K562 (cell line): ENCODE measurements around the gene DOCK6. TPM values are rescaled to one million over a fixed set of nuclear protein-coding genes. Genes with fewer than 3 reads are reported as not detected.

ENCODE experiments used
- FOXJ2 ChIP-seq: fragments of 200-800 bp; sonication (Bioruptor generic); IDR thresholded peaks from 2 replicates; pipeline ENCODE4 v1.6.1; 2016; ENCODE audit warnings: missing genetic modification characterization, missing compliant biosample characterization
- KDM4B ChIP-seq, 2 experiments: fragments of 450-650 bp in 1 of 2; sonication (generic) in 1 of 2; IDR thresholded peaks; 2 replicates each; pipeline ENCODE4 v1.6.1; 2016 to 2017; ENCODE audit warnings: borderline replicate concordance in 2 of 2, antibody characterized with exemption in 1 of 2, low read depth in 1 of 2, mild to moderate bottlenecking in 1 of 2
- MXI1 ChIP-seq: IDR thresholded peaks from 2 replicates; pipeline ENCODE4 v1.6.1; 2011; ENCODE audit warnings: low read depth, mild to moderate bottlenecking, improper control_type of control experiment, low read length
- PATZ1 ChIP-seq: fragments of 250-450 bp; sonication (Bioruptor Pico); IDR thresholded peaks from 2 replicates; pipeline ENCODE4 v1.5.0; 2020; ENCODE audit warnings: mild to moderate bottlenecking, borderline replicate concordance
- RHOXF2B ChIP-seq: fragments of 250-450 bp; sonication (Bioruptor Pico); conservative IDR thresholded peaks from 2 replicates; pipeline ENCODE4 v1.5.1; 2021
- SP1 ChIP-seq: sonication (generic); formaldehyde crosslinking; IDR thresholded peaks from 2 replicates; pipeline ENCODE4 v1.8.1; 2022; ENCODE audit warnings: mild to moderate bottlenecking, missing genetic modification reagents
- STAG1 ChIP-seq: sonication (generic); formaldehyde crosslinking; IDR thresholded peaks from 2 replicates; pipeline ENCODE4 v1.5.0; 2020; ENCODE audit warnings: missing genetic modification reagents, borderline replicate concordance
- ZNF12 ChIP-seq: sonication (generic); formaldehyde crosslinking; IDR thresholded peaks from 2 replicates; pipeline ENCODE4 v1.4.0; 2020; ENCODE audit warnings: mild to moderate bottlenecking, missing genetic modification reagents
- ZNF431 ChIP-seq: sonication (generic); formaldehyde crosslinking; IDR thresholded peaks from 2 replicates; pipeline ENCODE4 v1.8.0; 2022; ENCODE audit warnings: mild to moderate bottlenecking, missing genetic modification reagents
- ZNF551 ChIP-seq: fragments of 250-450 bp; sonication (Bioruptor Pico); IDR thresholded peaks from 2 replicates; pipeline ENCODE4 v1.5.0; 2021; ENCODE audit warnings: mild to moderate bottlenecking, moderate library complexity
- ZNF57 ChIP-seq: fragments of 450-650 bp; formaldehyde crosslinking; IDR thresholded peaks from 2 replicates; pipeline ENCODE4 v1.4.0; 2020; ENCODE audit warnings: mild to moderate bottlenecking, moderate library complexity
- ZNF589 ChIP-seq: fragments of 200-800 bp; sonication (Bioruptor generic); IDR thresholded peaks from 2 replicates; pipeline ENCODE4 v1.6.1; 2016; ENCODE audit warnings: low read depth, missing genetic modification characterization, missing compliant biosample characterization
- polyA plus RNA-seq, 8 experiments: library from polyadenylated mRNA; depleted of rRNA in 4 of 8; stranded (reverse) in 5 of 8; unstranded in 3 of 8; fragments of >200 nt; fragmentation: Nextera tagmentation in 2 of 8; fragmentation: Illumina TruSeq in 1 of 8; extraction: Ambion mirVana in 2 of 8; extraction: Trizol in 1 of 8; gene quantifications; 2 replicates each; pipeline versions ENCODE4 v1.2.1 to v1.2.3, GENCODE V29; 2011 to 2014; ENCODE audit warnings: inconsistent platforms in 1 of 8, missing spikeins in 1 of 8
- total RNA-seq, 7 experiments: library from RNA; depleted of rRNA in 6 of 7; stranded (reverse); fragments of >200 nt in 6 of 7; fragmentation: Illumina TruSeq in 2 of 7; extraction: Trizol in 2 of 7; gene quantifications; 2 replicates each; pipeline versions ENCODE4 v1.2.1 to v1.2.3, GENCODE V29; 2011 to 2021; ENCODE audit warnings: low replicate concordance in 1 of 7
- TF ChIP-seq, protein P1 (sequence below), 2 experiments: fragments of 450-650 bp; formaldehyde crosslinking in 1 of 2; IDR thresholded peaks; 2 replicates each; pipeline versions ENCODE4 v1.4.0 to v1.6.1; 2014 to 2020; ENCODE audit warnings: mild to moderate bottlenecking in 2 of 2, borderline replicate concordance in 1 of 2, low read depth in 1 of 2

The DOCK6 gene
- total and polyA plus RNA-seq, 9 of the 15 experiments (the other 6 are each of a cell fraction or from before 2014, with no cell fraction given) = 0.35 to 19.3 (median 3.8) TPM

DNA sequence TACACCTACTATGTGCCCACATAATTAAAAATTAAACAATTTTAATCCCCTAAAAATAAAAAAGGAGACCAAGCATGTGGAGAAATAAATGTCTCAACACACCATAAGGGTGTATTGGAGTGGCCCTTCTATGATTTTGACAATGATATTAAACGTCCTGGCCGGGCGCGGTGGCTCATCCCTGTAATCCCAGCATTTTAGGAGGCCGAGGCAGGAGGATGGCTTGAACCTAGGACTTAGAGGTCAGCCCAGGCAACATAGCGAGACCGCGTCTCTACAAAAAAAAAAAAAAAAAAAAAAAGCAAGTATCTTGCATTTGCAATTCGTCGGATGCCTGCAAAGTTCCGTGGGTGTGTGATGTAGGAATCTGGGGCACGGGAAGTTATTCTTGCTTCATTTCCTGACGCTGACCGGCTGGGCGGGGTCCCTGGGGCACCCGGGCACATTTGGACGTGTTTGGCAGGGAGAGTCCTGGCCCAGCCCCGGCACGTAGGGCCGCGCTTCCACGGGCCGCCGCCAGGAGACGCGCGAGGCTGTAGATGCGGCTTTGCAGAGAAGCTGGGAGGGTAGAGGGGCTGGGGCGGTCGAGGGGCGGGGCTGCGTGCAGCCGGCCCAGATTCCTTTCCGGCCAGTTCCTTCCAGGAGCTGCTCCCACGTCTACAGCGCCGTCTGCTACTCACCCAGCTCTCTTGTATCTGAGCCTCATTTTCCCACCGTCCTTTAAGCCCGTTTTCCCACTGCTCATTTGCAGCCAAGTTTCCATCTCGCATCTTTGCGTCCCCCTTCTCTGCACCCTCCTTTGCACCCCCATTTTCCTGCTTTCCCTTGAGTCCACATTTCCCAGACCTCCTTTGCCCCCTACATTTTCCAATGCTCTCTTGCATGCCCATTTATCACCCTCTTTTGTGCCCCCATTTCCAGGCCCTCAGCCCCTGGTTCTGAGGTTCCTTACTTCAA is 31.4 kb upstream of the DOCK6 start (continued):
- TF ChIP-seq FOXJ2 (tag) (no peak), ZNF57 (no peak), SP1 (peak; percentile 67), ZNF589 (CRISPR knock-in tag) (no peak), KDM4B (IDR thresholded peaks at IDR 0.05; ENCODE audit: borderline replicate concordance in 2 of 2, low read depth in 1 of 2) (no peak), PATZ1 (CRISPR knock-in tag) (no peak), ZNF12 (no peak), STAG1 (CRISPR knock-in tag) (peak; percentile 95; the same call in 1 of the 2 replicates), MXI1 (no peak), ZNF431 (CRISPR knock-in tag) (no peak), RHOXF2B (CRISPR knock-in tag) (no peak), ZNF551 (CRISPR knock-in tag) (no peak)
- TF ChIP-seq, protein P1, sequence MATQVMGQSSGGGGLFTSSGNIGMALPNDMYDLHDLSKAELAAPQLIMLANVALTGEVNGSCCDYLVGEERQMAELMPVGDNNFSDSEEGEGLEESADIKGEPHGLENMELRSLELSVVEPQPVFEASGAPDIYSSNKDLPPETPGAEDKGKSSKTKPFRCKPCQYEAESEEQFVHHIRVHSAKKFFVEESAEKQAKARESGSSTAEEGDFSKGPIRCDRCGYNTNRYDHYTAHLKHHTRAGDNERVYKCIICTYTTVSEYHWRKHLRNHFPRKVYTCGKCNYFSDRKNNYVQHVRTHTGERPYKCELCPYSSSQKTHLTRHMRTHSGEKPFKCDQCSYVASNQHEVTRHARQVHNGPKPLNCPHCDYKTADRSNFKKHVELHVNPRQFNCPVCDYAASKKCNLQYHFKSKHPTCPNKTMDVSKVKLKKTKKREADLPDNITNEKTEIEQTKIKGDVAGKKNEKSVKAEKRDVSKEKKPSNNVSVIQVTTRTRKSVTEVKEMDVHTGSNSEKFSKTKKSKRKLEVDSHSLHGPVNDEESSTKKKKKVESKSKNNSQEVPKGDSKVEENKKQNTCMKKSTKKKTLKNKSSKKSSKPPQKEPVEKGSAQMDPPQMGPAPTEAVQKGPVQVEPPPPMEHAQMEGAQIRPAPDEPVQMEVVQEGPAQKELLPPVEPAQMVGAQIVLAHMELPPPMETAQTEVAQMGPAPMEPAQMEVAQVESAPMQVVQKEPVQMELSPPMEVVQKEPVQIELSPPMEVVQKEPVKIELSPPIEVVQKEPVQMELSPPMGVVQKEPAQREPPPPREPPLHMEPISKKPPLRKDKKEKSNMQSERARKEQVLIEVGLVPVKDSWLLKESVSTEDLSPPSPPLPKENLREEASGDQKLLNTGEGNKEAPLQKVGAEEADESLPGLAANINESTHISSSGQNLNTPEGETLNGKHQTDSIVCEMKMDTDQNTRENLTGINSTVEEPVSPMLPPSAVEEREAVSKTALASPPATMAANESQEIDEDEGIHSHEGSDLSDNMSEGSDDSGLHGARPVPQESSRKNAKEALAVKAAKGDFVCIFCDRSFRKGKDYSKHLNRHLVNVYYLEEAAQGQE (IDR thresholded peaks at IDR 0.05; ENCODE audit: borderline replicate concordance) = peak; percentile 92
- TF ChIP-seq, protein P1 (CRISPR knock-in tag; IDR thresholded peaks at IDR 0.05; ENCODE audit: low read depth) = 0 out of 2 replicates have a peak, but pooled peaks have one; percentile 54
